ENCODE data around the gene THAP8.

The THAP8 gene

GRCh38 chr19:35992907-35993765 is 60.9 kb downstream of the THAP8 start:
- no peak for FAIRE-seq

DNA sequence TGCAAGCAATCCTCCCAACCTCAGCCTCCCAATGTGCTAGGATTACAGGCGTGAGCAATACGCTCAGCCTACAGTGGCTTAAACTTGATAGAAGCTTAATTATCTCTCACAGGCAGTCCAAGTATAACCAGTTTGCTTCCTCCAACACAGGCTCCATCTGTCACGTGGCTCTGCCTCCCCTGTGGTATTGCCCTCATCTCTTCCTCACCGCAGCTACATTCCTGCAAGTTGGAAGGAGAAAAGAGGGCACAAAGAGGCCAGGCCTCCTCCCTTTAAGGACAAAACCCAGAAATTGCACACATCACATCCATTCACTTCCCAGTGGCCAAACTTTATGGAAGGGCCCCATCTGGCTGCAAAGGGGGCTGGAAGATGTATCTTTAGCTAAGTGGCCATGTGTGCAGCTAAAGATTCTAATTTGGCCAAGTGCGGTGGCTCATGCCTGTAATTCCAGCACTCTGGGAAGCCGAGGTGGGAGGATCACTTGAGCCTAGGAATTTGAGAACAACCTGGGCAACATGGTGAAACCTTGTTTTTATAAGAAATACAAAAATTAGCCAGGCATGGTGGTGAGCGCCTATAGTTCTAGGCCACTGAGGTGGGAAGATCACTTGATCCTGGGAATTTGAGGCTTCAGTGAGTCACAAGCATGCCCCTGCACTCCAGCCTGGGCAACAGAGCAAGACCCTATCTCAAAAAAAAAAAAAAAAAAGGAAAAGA is 62.2 kb downstream of the THAP8 start:
- FAIRE-seq = no peak

DNA sequence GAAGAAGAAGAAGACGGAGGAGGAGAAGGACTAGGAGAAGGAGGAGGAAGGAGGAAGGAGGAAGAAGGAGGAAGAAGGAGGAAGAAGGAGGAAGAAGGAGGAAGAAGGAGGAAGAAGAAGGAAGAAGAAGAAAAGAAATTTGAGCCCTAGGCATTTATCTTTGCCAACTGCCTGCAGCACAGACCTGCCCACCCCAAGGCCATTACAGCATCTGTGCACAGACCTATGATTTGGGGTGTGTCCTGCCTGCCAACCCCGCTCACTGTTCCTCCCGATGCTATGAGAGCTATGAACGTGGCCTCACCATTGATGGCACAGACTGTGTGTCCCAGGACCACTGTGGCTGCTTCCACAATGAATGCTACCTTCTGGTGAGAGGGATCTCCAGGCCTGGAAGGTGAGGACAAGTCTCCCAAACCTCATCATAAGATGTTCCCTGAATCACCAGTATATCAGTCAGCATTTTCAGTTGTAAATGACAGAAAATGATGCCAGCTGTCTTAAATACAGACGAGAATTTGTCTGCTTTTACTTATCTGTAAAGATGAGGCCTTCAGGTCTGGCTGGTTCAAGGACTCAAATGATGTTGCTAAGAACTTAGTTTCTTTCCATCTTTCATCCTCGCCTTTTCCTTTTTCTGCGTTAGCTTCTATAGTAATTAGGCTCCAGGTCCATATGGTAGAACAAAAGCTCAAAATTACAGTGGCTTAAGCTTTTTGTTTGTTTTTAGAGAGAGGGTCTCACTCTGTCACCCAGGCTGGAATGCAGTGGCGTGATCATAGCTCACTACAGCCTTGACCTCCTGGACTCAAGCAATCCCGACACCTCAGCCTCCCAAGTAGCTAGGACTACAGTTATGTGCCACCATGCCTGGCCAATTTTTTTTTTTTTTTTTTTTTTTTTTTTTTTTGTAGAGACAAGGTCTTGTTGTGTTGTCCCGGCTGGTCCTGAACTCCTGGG is 63.0 kb downstream of the THAP8 start:
- no peak for FAIRE-seq

DNA sequence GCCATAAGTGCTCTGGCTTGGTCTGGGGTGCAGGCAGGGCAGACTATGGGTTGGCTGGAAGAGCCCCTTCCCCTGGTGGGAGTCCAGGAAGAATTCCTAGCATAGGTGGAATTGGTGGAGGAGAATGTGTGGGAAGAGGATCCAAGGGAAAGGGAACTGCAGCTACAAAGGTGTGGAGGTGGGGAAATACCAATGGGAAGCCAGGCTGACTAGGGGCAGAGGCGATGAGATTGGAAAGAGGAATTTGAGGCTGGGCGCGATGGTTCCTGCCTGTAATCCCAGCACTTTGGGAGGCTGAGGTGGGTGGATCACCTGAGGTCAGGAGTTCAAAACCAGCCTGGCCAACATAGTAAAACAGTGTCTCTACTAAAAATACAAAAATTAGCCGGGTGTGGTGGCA is 63.9 kb downstream of the THAP8 start:
- FAIRE-seq = no peak

- no peak for FAIRE-seq
Measured at GRCh38 chr19:35988824-35989223, 65.3 kb downstream of the THAP8 start.

- no peak for FAIRE-seq
Measured at GRCh38 chr19:35987571-35987896, 66.6 kb downstream of the THAP8 start.

DNA sequence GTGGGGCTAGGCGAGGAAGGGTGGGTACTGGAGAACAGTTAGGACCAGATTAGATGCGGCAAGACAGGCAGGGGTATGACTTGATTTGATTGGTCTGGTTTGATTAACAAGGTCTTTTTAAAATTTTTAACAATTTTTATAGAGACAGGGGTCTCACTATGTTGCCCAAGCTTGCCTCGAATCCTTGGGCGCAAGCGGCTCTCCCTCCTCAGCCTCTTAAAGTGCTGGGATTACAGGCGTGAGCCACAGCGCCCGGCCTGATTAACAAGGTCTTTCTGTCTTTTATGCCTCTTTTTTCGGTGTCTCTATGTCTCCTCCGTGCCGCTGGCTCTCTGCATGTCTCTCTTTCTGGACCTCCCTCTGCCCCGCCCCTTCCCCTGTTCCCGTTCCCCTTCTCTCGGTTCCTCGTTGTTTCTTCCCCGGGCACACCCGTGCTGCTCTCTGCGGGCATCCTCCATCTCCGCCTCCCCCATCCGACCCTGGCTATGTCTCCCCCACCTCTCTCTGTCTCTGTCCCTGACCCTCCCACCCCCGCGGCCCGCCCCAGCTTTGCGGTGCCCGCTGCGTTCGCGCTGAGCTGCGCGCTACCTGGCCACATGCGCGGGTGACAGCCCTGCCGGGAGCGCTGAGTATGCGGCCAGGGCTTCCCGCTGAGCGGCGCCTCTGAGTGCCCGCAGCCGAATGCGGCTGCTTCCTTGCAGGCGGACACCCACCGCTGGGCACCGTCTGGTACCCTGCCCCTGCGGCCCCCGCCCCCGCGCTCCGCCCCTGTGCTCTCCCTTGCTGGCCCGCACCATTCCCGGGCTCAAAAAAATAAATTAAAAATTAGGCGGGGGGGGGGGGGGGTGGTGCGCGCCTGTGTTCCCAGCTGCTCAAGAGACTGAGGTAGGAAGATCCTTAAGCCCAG is 67.2 kb downstream of the THAP8 start:
- no peak for FAIRE-seq

DNA sequence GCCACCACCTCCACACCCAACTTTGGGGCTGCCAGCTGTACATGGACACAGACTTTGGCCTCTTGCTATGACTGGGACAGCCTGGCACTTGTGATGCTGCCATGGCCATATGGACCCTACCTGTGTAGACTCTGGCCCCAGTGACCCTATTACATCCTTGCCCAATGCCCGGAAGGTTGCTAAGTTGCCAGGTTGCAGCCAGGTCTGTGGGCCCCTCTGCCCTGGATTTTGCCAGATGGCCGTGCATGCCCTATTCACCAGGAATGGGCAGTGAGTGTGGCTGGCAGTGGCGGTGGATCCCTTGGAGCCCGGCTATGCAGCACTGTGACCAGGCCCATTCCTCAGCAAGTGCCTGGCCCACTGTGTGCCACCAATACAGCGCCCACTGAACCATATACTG is 68.0 kb downstream of the THAP8 start:
- no peak for FAIRE-seq
